GM12892 (cell line): ENCODE results near the gene REV1.

Source experiments
- POLR2A ChIP-seq: IDR thresholded peaks from 2 replicates; pipeline ENCODE4 v1.6.1; 2011; ENCODE audit warnings: low read depth, low read length, control low read depth
- POLR2AphosphoS5 ChIP-seq: IDR thresholded peaks from 2 replicates; pipeline ENCODE4 v1.6.1; 2011; ENCODE audit warnings: low read depth, low read length, control low read depth
- TAF1 ChIP-seq: IDR thresholded peaks from 2 replicates; pipeline ENCODE4 v1.6.1; 2011; ENCODE audit warnings: low read depth, mild to moderate bottlenecking, control low read depth, low read length, borderline replicate concordance

- TF ChIP-seq POLR2A, result no peak
- TF ChIP-seq TAF1, result no peak
- TF ChIP-seq POLR2AphosphoS5, result no peak
Measured at GRCh38 chr2:99377879-99378278, 111.9 kb downstream of the REV1 start.
